Astrocyte of the hippocampus (primary cell): Measurements from ENCODE around the gene PEX14.

Experiments
- DNase-seq: peaks from one replicate; pipeline ENCODE4 v3.0.0; 2011; ENCODE audit warnings: low read depth, low spot score

PEX14 gene

DNA sequence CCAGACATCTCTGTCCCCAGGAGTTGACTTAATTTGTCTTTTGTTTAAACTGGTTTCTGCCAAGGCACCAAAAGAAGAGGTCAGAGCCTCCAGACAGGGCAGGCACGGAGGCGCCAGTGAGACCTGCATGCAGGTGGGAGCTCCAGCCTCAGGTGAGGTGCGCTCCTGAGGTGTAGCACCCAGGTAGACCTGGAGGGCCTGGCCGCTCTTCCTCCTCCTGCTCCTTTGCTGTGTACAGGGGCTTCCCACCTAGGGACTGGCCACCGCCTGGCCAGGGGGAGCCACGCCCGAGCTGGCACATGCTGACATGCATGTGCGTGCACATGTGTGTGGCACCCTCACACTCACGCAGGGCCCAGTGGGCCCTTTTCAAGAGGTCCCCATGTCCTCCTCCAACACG, 158.7 kb downstream of the PEX14 start:
- DNase-seq, result no peak

DNA sequence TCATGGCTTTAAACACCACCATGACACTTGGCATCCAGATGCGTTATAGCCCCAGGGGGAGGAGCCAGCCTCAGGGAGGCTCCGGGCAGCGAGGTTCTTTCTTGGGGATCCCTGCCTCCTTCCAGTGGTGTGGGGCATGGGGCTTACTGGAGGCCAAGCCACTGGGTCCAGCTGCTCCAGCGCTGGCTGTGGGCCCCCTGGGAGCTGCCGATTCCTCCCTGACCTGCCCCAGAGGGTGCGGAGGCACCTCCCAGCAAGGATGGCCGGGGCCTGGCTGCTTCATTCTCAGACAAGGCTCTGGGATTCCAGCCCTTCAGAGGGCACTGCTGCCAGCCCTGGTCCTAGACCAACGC, 159.3 kb downstream of the PEX14 start:
- DNase-seq, result no peak

DNA sequence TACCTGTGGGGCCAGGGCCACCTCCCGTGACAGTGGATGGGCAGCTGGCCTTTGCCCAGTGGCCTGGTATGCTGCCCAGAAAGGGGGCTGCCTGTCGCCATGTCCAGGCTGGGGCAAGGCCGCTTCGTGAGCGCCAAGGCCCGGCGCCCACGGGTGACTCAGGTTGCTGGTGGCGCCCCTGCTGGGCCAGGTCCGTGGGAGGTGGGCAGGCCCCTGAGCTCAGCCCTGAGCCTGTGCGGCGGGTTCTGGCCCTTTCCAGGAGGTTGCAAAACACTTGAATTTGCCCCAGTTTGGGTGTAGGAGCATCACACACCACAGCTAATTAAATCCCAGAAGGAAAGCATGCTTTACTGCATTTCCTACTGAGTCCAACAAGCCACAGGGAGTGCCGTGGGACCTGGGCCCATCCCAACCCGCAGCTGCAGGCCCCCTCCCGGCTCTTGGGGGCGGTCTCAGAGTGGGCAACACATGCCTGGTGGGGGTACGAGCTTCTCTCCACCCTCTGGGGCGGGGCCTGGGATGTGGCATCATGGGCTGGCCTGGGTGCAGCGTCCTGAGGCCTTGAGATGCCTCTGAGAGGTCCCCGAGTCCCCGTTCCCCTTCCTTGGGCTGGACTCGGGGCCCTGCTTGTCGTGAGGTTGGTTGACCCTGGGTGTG, 159.8 kb downstream of the PEX14 start:
- DNase-seq, result peak; percentile 32

DNA sequence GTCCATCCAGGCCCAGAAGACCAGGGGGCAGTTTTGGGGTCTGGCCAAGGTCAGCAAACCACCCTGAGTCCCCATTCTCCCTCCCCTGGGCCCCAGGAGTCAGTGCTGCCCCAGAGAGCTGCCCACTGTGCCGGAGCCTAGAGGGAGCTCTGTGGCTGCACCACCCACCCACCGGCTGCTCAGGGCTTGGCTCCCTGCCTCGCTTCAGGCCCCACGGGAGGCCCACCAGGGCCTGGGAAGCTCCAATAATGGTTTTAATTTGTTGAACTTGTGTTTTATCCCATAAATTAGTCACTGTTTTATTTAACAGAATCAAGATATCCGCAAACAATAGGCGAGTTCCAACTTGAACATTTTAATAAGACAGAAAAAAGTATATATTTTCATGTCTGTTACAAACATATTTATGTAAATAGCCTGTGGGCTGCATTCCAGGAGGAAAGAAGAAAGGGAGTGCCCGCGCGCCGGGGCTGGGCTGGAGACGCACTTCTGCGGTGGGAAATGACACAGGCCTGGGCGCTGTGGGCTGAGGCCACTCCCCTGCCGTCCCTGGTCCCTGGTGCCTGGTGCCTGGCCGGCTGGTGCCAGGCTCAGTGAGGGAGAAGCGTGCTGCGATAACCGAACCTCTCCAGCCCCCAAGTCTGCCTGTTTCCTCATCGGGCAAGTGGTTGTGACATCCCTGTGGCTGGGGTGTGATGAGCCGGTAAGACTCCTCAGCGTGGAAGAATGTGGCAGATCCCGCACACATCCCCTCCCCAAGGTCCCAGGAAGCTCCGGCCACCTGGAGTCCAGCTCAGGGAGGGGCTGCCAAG, 160.5 kb downstream of the PEX14 start:
- peak; percentile 60 for DNase-seq

DNA sequence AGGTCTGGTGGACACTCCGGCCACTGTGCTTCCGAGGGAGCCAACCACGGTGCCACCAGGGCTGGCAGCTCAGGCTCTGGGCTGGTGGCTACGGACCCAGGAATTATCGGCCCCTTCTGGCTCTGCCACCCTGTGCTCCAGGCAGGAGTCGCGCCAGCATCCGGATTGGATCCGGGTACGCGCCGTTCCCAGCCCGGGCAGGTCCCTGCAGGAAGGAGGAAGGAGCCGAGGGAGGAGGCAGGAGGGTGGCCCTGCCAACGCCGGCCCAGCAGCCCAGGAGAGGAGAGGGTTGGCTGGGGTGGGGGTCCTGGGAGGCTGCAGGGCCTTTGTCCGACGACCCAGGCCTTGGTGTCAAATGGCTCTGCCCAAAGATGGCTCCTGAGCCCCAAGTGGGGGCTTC, 161.2 kb downstream of the PEX14 start:
- DNase-seq, result no peak

DNA sequence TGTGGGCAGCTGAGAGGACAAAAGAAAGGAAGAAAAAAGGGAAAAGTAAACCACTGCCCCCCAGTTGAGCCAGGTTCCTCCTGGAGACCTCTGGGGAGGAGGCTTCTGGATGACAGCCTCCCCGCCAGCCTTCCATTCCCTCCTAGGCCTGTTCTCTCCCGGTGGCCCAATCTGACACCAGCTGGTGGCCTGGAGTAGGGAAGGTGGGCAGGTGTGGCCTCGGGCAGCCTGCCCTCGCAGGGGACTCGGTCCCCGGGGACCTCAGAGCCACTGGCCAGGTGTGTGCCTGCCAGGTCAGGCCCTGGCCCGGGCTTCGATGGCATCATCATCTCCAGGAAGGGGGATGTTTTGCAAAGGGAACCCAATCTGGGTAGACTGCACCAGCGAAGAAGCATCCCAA, 162.7 kb downstream of the PEX14 start:
- DNase-seq, result no peak

DNA sequence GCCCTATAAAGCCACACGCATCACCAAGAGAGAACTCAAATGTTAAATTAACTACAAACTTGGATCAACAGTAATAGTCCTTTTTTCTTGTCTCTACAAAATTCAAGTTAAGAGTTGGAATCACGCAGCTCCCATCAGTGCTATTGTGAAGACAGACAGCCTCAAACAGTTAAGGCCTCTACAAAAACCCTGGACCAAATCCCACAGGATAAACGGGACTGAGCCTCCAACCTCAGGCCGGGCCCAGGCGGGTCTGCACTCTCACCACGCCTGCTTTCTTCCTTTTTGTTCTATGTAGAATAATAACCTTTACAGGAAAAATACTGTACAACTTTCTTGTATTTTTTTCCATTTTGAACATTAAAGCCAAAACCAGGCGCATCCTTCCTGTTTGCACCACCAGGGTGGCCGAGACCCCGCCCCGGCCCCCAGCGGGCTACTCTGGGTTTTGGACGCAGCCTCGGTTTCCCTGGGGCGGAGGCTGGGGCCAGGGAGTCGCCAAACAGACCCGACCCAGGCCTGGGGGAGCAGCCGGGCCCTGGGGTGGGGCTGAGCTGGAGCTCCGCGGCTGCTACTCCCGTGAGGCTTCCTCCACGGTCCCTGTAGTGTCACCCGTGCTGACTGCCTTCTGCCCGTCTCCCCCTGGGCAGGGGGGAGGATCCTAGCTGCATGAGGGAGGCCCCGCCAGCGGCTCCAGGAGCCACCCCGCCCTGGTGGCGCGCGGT, 163.2 kb downstream of the PEX14 start:
- no peak for DNase-seq

DNA sequence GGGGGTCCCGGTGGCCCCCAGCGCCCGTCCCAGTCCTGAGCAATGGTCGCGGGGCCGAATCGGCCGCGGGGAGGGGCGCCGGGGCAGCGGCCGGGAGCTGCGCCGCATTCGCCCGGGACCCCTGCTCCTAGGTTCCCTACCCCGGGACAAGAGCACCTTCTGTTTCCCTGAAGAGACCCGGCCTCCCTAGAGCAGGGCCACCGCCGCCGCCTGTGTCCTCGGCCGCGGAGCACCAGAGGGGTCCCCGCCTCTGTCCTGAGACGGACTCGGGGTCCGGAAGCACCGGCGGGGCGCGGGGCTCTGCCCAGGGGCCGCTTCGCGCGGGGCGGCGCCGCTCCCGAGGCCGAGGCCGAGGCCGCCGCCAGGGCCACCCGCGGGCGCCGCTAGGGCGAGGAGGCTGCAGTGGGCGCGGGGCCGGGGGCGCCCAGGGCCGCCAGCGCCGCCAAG, 163.8 kb downstream of the PEX14 start:
- peak; percentile 32 for DNase-seq

DNA sequence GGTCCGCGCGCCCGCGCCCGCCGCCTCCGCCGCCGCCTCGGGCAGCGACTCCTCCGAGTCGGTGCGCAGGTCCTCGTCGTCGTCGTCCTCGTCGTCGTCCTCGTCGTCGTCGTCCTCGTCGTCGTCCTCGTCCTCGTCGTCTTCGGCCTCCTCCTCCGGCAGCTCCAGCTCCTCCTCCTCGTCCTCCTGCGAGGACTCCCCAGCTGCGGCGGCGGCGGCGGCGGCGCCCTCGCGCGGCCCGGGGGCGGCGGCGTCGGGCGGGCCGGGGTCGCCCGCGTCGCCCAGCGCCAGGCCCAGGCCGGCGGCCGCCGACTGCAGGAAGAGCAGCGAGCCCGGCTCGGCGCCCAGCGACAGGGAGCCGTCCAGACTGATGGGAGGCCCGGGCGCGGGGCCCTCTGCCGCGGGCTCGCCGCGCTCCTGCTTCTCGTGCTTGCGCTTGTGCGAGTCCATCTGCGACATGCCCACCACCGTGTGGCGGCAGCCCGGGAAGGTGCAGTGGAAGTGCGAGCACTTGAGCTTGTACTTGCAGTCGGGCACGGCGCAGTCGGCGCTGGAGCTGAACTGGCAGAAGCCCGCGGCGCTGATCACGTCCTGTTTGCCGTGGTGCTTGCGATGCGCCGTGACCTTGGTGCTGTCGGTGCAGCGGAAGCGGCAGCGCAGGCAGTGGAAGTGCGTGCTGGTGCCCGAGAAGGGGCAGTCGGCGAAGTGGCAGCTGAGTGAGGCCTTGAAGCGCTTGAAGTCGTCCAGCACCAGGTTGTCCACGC, 164.4 kb downstream of the PEX14 start:
- DNase-seq, result peak; percentile 44

DNA sequence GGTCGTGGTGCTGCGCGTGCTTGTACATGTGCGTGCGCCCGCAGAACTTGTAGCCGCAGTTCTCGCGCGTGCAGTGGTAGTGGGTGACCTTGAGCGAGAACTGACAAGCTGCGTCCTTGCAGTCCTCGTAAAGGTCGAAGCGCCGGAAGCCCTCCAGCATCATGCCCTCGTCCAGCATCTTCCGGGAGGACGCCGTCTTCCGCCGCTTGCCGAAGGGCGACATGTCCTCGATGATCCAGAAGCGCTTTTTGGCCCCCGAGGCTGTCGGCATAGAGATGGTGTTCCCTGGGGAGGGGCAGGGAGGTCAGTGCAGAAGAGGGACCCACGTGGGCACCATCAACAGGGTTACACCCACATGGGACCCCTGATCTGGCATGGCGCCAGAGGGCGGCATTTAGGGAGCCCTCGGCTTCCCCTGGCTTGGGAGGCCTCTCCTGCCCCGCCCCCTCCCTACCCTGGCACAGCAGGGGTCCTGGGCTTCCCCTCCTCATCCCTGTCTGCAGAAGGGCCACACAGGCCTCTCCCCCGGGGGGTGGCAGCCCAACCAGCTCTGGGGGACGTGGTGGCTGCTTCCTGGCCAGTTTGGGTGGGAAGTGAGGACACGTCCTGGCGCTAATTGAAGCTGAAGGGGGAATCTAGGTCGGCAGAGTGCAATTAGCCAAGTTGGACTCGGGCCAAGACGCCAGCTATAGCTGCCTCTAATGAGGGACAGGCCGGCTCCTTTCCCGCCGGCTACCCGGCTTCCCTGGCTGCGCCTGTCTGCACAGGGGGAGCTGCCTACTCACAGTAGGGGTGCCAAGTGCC, 165.2 kb downstream of the PEX14 start:
- peak; percentile 48 for DNase-seq

DNA sequence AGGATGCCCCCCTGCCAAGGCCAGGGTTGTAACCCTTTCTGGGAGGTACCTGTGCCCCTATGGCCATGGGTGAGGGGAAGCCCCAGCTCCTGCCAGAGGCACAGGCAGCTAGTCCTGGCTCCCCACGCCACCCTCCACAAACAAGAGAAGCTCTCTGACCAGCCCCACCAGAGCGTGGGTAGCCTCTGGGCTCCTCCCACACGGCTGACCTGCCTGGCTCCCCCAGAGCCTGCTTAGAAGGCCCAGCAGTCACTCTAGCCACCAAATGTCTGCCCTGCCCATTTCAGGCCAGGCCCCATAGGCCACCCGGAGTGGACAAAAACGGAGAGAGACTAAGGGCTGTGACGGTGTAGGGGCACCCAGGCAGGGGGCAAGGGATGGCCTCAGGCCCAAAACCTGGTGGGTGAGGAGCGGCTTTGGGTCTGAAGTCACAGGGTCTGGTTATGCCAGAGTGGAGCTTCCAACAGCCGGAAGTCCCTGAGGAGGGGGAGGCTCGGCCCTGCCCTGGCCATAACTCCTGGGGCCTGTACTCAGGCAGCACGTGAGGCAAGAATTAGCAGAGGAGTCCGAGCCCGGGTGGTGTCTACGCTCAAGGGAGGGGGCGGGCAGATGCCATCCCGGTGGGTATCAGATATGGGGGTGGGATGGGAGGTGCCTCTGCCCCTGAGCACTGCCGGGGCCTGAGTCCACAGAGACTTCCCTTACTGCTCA, 166.2 kb downstream of the PEX14 start:
- no peak for DNase-seq

DNA sequence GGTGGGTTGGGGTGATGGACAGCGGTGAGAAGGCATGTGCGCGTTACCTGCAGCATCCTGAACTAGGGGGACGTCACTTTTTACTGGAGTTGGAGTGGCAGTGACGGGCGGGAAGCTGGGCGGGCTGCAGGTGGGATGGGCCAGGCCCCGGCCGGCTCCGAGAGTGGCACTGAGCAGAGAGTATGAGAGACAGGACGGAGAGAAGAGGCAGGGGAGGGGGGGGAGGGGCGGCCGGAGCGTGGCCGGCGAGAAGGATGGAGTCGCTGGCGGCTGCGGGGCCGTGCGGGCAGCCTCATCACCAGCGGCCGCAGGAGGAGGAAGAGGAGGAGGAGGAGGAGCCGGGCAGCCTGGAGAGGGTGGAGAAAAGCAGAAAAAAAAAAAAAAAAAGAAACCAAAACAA, 167.2 kb downstream of the PEX14 start:
- no peak for DNase-seq

DNA sequence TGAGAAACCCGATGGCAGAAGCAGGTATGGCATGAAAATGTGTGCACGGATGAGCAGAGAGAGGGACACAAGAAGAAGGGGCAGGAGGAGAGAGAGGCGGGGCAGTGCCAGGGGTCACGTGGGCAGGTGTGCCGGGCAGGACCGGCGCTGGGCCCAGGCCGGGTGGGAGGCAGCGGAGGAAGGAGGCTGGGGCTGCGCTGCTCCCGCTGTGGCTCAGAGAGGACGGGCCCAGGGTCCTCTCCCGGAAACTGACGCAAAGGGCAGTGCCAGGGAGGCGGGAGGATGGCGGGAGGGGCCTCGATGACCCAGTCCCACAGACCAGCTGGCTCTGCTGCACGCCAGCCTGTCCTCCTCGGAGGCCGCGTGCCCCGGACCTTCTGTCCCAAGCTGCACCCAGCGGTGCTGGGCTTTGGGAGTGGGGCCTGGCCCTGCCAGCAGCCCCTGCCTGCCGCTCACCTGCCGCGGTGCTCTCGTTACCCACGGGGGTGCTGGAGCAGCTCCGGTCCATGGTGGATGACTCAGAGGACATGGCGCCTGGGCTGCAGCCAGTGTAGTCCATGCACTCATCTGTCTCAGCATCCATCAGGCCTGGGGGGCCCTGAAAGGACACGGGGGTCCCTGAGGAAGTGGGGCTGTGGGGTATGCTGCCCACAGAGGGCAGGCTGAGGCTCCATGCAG, 167.8 kb downstream of the PEX14 start:
- no peak for DNase-seq

DNA sequence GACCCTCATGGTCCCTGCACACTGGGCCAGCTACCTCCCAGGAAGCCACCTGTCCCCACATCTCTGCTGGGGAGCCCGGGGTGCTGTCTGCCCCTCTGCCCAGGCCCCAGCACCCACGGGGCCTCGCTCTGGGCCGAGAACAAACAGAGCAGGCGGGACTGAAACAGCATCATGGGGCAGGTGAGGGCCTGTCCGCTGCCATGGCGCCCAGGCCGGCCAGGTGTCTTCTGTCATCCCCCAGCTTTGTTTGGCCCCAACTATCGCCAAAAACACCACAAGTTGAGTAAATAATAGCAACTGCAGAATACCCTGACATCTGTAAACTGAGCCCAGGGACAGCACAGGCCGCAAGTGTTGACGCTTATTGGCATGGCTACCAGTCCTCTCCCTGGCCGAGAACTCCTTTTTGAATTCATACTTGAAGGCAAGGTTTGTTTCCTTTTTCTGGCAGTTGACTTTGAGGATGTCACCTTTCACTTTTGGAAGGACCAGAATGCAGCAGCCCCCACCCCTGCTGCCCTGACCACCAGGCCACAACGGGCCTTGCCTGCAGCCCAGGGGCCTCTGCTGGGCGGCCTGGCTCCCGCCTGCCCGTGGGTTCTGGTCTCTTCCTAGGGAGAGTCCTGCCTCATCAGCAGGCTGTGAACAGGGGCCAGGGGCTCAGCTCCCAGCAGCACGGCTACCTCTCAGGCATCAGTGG, 169.0 kb downstream of the PEX14 start:
- DNase-seq, result no peak

DNA sequence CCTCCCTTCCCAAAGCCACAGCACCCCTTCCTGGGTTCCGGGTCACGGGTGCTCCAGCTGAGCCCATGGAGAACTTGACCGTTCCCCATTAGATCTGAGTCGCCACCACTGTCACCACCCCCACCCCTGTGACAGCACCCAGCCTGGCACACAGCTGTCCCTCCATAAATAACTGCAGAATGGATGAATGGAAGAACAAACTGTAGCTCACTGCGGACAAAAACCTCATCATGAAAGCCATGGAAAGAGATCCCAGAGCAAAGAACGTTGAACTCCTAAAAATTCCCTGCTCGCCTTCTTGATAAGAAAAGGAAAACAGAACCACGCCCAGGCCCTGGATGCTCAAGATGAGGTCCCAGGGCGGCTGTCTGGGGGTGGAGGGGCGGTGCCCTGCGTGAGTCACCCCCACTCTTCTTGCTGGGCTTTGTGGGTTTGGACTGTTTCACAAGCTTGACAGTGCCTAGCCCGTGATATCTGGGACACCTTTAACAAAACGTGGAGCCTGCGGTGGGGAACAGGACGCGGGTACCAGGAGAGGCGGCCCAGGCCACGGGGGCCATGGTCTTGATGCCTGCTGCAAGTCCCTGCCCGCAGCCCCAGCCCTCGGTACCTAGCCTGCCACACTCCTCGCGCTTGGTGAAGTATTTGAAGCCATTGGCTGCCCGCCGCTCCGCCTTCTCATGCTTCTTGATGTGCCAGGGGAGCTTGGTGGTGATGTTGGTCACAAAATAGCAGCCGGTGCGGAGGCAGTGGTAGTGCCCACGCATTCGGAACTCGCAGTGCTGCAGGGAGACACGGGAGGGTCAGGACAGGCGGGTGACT, 169.8 kb downstream of the PEX14 start:
- DNase-seq, result no peak

DNA sequence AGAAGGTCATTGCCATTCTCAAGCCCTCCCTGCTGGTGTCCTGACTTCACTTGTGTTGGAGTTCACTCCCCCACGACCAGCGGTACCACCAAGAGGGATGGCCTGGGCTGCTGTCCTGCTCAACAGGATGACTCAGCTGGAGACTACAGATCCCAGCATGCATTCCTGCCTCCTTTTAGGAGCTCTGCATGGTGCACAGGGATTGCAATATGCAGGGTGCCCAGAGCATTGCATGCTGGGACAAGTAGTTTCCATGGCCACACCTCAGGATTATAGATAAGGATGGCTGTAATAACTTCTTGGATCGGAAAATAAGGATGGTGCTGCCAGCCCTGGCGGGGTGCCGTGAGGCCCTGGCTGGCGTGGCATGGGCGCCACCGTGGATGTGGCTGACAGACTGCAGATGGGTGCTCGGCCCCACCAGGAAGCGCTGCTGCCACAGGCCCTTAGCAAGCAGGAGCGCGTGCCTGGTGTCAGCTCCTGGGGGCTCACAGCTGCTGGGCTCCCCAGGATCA, 171.7 kb downstream of the PEX14 start:
- peak; percentile 60 for DNase-seq

DNA sequence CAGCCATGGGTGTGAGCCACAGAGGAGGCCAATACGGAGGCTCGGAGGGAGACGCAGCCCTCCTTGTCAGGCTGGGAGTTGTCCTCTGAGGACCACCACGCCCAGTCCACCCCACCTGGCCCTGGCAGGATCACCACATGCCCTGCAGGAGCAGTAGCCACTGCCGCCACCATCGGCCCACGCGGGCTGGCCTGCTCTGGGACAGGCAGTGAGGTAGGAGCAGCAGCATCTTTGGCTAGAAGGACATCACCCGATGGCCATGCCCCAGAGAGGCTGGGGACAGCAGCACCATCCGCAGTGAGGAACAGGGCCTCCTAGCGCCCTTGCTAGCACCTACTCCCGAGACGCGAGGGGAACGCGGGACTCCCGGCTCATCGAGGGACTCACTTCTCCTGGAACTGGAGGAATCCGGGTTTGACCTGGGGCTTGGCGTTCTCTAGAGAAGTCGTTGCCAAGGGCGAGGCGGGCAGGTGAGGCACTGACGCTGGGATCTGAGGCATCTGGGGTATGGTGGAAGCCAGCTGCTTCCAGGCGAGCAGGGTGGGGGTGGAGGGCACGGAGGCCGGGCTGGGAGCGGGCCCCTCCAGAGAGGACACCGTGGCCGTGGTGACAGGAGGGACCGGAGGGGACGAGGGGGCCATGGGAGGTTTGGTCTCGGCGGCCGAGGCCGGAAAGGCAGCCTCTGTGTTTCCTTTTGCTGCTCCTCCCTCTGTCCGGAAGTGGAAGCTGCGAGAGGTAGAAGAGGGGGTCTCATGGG, 172.8 kb downstream of the PEX14 start:
- DNase-seq, result no peak
